HuH-7 (cell line): ENCODE results near the gene MOB2.

ENCODE experiments used
- DNase-seq: peaks from one replicate; pipeline ENCODE4 v3.0.0; 2011; ENCODE audit warnings: low spot score

Gene MOB2

DNA sequence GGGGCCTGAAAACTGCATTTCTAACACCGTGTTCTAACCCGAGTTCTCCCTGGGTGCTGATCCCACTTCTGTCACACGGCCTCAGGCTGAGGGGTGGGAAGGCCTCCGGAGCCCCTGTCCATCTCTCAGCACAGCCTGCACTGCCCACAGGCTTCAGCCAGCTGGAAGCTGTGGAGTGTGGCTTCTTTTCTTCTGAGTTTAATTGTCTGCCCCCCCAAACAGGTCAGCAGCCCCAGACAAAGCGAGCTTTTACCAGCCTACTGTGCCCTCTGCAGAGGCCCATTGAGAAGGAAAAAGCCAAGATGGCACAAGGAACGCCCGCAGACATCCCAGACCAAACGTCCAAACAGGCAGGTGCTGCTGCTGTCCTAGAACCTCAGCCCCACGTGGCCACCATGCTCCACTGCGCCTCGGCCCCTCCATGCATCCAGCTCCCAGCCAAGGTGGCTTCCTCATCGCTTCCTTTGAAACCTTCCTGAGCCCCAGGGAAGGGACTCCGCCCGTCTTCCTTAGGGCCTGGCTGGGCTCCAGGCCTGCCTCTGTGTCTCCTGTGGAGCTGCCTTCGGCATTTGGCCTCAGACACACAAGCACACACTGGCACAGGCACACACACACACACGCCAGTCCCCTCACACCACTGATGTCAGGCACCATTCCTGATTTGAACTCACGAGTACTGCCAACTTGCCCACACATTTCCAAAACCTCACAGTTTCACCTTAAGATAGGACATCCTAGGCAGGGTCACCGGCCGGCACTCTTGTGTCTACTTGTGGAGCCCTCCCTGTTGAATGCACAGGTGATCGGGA is 1.7 kb downstream of the MOB2 start:
- no peak for DNase-seq

DNA sequence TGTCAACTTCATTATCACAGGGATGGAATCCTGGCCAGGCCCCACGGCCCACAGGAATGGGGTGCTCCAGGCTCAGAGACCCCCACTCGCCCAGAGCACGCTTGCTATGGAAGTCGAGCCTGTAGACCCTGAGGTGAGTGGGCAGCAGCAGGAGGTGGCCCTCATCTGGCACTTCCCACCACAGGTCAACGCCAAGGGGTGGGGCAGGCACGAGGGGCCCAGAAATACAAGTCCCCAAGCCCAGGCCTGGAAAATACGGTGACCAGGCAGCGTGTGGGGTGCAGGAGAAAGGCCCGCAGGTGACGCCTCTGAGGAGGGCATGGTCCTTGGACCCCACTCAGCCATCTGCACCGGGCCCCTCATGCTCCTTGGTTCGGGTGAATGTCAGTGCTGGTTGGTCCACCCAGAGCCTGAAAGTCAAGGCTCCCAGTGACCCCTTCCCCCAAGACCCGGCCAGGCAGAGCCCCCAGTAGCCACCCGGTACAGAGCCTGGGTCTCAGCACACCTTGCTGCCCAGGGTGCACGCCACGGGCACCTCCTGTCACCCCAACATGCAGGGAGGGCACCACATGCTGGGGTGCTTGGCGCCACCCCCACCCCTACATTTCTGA is 2.4 kb downstream of the MOB2 start:
- DNase-seq, result no peak

DNA sequence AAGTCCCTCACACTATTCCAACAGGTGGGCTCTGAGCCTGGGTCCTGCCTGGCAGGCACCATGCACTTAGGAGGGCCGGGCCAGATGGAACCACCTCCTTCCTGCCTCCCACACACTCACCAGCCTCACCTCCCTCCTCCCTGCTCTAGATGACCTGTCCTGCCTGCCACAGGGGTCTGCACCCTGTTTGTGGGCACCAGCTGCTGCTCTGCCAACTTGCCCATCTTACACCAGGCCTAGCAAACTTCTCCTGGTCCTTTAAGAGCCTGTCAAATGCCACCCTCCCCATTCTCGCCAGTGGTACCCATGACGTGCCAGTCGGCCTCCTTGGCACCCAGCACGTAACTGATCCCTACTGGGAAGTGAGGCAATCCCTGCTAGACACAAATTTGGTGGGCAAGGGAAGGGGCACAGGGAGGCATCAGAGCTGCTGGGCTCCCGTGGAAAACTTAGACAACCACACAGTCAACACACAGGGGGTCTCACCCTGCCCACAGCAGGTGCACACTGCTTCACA is 3.1 kb downstream of the MOB2 start:
- no peak for DNase-seq

DNA sequence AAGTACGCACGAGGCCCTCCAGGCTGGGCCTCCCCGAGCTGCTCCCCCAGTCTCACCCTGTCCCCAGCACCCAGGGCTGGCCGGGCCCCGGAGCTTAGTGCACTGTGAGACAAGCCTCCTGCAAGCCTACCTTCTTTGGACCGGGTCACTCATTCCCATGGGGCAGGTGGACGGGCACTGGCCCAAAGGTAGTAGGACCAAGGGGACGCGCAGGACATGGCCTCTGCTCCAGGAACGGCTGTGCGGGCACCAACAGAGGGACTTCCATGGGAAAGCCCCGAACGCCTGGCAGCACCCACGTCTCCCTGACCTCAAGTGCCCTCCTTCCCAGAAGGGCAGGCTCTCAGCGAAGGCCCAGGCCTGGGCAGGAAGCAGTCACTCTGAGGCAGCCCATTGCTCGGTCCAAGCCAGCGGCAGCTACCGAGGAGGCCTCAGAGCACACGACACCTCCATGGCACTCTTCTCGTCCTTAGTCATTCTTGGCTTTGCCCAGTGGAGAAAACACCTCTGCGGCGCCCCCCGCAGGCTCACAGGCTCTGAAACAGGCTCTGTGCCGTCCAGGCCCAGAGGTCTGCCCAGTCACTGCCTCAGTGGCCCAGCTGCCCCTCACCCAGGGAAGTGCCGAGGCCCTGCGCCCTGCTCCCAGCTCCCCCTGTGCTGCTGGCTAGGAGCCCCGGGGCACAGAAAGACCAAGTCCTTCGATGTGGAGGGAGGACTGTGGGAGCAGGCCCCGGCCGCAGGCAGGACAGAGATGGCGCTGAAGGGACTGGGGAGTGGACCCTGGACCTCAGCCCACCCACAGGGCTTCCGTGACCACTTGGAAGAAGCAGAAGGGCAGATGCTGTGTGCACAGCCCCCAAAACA is 3.8 kb downstream of the MOB2 start:
- DNase-seq, result no peak

DNA sequence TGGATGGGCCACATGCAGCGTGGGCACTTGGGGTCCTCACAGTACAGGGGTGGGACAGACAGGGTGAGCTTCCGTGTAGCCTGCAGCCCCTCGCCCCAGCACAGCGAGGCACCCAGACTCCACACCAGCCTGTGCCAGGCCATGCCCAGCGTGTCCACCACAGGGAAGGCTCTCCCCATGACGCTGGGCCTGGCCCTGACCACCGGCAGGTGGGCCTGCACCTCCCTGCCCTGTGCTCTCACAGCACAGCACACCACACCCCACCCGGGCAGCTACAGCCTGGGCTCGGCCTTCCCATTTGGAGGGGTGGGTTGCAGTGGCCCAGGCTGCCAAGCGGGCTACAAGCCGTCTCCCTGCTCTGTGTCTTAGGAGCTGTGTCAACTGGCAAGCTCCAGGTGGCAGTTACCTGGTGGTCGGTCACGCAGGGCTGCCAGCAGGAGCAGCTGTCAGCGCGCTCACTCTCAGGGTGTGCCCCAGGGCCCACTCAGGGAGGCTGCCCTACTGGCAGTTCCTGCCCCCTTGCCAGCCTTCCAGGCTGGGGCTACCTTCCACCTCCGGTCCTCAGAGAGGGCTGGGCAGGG is 4.6 kb downstream of the MOB2 start:
- no peak for DNase-seq

DNA sequence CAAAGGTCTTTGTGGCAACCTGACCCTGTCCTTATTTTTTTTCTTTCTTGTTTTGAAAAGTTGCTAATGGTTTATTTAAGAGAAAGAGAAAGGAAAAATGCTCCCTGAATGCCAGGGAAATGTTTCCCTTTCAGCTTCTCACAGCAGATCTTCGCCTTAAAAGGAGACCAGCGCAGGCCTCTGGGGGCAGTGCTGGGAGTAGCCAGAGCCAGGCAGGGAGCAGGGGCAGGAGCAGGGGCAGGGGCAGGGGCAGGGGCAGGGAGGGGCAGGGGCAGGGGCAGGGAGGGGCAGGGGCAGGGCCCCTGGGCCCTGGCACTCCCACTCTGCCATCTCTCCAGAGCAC is 5.1 kb downstream of the MOB2 start:
- DNase-seq, result no peak

DNA sequence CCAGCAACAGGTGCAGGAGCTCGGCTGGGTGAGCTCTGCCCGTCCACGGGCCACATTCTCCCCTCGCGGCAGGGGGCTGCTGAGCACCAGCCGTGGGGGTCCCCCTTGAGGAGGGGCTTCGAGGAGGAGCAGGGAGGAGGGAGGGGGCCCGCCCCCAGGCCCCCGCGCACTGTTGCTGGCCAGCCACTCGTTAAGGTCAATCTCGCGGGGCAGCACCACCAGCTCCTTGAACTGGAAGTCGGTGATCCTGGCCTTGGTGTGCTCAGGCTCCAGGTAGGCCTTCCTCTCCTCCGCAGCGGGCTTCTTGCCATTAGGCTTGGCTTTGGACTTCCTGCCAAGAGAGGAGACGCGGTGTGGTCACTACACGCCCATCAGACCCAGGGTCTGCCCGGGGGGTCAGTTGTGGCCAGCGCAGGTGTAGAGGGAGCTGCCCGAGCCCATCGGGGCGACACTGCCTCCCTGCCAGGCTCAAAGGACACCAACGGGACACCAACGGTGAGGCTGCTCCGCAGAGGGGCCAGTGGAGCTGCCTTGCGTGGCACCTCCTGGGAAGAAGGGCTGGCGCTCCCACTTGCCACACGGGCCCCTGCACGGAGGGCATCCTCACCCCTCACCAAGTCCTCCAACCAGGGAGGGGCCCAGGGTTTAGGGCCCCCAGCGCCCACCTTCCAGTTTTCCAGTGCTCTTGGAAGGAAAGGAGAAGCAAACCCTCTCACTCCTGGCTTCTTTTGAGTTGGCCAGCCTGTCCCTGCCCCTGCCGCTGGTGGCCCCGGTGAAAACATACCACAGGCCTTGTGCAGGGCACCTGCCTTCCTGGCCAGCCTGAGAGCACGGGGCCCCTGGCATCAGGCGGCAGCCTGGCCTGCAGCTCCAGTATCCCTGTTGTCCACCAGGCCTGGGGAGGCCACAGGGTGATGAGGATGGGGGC is 5.8 kb downstream of the MOB2 start:
- DNase-seq, result no peak

DNA sequence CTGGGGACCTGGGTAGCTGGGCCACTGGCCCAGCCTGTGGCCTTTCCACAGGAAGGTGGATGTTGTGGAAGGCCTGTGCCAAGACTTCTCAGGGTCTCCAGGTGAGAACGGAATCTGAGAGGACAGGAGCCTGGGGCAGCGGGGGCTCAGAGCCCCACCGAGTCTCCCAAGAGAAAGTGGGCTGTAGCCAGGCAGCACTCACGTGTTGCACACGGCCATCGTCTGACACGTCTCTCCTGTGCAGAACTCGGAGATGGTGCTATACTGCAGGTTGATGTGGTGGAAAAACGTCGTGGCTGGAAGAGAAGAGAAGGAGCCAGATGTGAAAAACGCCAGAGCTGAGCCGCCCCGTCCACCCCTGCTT is 6.4 kb downstream of the MOB2 start:
- no peak for DNase-seq

DNA sequence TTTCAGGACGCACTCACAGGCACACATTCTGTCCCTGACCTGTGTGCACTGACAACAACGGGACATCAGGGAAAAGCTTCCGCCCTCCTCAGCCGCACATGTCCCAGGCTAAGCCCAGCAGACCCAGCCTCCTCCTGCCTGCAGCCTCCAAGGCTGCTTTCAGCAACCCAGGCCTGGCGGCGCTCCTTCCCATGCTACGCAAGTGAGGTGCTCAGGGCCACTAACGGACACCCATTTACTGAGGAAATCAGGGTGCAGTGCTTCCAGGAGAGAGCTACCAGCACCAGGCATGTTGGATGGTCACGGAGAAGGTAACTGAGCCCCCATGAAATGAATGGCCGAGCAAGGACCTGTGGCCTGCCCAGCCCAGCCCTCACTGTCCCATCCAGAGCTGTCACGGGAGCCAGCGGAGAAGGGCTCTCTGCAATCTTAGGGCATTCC is 6.9 kb downstream of the MOB2 start:
- DNase-seq, result no peak

DNA sequence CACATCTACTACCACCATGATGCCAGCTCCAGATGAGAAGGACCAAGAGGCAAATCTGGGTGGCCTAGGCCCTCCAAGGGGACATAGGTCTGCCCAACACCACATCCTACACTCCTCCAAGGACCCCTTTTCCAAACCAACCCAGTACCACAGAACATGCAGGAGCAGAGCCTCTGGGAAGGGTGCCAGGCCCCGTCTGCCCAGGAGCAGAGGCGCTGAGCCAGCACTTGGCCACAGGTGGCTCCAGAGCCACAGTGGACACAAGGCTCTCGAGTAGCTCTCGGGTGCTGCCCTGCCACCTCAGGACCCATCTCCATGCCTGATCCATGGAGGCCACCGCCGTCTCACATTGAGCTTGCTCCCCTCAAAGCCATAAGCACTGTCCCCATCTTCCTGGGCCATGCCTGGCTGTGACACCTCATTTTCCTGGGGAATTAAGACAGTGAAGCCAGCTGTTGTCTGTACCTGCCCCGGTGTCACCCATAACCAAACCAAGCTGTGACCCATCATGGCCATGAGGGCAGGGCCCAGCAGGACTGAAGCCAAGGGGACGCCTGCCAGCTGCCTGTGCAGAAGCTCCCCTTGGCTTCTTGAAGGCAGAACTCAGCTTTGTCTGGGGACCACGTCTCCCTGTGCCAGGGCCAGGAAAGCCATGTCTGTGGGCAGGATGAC is 7.4 kb downstream of the MOB2 start:
- DNase-seq, result no peak

DNA sequence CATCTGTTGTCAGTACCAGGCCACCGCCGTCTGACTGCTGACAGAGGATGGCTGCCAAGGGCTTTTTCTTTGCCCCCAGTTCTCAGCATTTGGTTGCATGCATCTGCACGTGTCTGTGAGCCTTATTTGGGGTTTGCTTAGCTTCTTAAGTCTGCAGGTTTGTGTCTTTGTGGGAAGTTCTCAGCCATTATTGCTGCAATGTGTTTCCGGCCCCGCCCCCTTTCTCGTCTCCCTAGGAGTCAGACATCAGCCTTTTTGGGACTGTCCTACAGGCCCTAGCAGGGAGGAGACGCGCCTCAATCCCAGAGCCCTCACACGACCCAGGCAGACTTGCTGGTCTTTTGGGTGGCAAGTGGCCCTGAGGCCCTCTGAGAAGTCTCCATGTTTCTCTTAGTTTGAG is 8.0 kb downstream of the MOB2 start:
- DNase-seq, result no peak

DNA sequence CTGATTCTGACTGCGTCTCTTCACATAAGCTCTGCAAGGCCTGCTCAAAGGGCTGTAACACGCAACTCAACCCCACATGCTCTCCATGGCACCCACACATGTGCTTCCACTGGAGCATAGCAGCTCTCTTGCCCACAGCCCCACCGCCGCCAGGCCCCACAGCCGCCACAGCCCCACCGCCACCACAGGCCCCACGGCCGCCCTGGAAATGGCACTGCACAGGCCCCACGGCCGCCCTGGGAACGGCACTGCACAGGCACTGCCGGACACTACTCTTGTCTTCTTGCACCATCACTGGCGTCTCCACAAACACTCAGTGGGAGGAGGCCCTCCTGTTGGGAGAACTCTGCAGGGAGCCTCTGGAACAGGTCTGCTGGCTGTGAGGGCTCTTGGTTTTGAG is 8.6 kb downstream of the MOB2 start:
- no peak for DNase-seq

DNA sequence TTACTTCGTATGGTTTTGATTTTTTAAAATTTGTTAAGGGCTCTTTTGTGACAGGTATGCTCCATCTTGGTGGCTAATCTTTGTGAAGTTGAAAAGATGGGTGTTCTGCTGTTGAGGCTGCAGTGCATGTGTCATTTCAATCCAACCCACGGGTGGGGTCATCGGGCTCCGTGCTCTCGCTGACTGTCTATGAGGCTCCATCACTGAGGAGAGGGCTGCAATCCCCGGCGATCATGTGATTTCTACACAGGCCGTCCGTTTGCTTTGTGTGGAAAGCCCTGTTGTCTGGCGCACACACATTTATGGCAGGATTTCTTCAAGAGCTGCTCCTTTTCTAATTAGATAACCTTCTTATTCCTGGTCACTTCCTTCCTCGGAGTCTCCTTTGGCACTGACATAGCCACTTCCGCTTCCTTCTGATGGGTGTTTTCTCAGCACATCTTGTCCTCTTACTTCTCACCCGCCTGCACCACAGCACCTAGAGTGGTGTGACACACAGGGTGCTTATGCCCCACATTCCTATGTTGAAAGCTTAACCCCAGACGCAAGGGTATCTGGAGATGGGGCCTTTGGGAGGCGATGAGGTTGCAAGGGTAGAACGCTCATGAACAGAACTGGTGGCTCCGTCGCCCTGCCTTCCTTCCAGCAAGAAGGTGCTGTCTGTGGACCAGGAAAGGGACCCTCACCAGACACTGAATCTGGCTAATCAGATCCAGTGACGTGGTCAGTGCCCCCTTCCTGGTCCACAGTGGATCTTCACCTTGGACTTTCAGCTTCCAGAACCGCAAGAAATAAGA is 9.4 kb downstream of the MOB2 start:
- DNase-seq, result no peak

DNA sequence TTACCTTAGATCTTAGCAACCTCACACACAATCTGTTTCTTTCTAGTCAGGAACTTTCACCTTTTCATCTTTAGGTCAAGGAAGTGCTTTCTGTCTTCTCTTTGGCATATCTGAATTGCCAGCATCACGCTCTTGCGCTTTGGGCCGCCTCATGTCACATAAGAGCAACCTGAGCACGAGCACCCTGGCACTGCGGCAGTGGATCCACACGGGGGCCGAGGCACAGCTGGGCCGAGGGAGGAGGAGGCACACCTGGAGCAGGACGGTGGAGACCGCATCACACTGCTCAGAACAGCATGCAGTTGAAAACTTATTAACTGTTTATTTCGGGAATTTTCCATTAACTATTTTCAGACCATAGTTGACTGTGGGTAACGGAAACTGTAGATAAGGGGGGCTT is 10.7 kb downstream of the MOB2 start:
- DNase-seq, result no peak

DNA sequence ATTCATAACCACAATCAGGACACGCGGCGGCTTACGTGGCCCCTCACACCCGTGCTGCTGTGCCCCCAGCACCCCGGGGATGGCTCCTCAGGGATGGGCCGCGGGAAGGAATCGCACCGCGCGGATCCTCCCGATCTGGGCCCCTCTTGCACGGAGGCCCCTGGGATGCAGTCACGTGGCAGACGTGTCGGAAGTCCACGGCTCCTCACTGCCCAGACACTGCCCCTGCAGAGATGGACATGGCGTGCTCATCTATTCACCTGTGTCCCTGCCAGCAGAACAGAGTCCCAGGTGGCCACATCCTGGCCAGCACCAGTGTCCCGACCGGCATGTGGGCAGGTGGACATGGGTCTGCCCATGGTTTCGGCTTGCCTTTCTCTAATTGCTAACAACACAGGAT is 12.8 kb downstream of the MOB2 start:
- no peak for DNase-seq

DNA sequence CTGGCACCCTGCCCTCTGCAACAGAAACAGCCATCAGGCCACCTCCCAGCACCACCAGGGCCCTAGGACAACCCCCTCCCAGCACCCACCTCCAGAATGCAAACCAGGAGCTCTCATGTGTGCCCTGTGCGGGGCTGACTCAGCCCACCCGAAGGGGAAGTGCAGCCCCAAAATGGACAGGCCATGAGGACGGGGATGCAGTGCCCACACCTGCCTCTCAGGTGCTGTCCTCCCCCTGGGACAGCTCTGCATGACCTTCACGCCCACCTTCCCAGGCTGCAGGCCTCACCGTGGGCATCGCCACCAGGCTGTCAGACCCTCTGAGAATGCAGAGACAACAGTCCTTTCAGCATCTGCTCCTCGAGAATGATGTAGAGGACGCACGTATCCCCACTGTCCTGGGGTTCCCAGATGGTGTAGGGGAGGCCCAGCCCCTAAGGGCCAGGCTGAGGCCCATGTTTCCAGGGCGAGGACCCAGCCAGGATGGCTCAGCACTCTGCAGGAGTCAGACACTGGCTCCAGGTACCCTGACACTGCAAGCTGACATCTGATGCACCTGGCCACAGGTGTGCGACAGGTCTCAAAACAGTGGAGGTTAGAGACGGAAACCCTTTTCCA is 13.5 kb downstream of the MOB2 start:
- DNase-seq, result no peak

DNA sequence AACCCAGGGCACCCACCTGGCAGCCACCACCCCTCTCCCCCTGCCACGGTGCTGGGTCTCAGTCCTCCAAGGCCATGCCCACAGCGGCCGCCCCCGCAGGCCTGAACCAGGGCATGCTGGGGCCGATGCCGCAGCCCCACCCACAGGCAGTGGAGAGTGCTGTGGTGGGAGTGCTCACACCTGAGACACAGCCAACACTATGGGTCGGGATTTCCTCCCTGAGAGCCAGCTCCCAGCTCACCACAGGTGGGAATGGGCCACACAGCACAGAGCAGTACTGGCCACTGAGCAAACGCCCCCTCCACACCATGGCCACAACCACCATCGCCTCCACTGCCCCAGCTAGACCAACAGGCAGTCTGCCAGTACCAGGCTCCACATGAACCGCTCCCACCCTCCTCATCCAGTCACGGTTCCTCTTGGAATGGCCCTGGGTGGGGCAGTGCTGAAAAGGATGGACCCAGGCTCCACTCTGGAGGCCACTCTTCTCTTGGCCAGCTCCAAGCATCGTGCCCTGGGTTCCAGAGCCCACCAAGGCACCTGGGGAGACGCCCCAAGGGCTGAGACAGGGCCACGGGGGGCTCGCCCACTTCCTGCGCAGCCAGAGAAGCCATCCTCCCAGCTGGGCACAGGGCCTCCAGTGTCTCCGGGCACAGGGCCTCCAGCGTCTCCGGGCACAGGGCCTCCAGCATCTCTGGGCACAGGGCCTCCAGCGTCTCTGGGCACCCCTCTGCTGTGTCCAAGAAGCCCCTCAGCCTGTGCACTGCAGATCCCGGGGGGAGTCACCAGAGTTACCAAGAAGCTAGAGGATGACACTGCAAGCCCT is 14.2 kb downstream of the MOB2 start:
- DNase-seq, result no peak

DNA sequence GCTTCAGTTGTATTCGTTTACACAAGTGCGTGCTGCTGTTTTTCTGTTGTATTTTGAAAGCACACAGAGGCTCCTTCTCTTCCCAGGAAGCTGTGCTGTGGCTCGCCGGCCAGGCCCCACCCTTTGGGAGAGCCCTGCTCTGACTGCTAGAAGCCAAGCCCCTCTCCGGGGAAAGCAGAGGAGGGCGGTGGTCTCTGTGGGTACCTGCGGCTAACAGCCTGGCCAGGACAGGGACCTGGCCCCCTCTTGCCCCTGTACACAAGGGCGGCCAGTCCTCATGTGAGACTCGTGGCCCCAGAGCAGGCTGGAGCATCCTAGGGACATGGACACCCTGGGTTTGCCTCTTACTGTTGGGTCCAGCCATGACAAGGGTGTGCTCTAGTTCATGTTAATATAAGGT is 14.8 kb downstream of the MOB2 start:
- no peak for DNase-seq
